Stomach (tissue), 4 donors: Measurements from ENCODE around the gene CCDC170.

Experiments used
- CTCF ChIP-seq, 7 experiments: fragments of 450-650 bp in 4 of 7; fragments of 200-600 bp in 3 of 7; sonication (generic) in 3 of 7; IDR thresholded peaks; one replicate each; pipeline ENCODE4 v1.5.1; 2016 to 2019; ENCODE audit warnings: antibody characterized with exemption in 7 of 7, control low read depth in 2 of 7, mild to moderate bottlenecking in 1 of 7
- EP300 ChIP-seq: sonication (generic); formaldehyde crosslinking; IDR thresholded peaks from one replicate; pipeline ENCODE4 v1.6.1; 2017; ENCODE audit warnings: antibody characterized with exemption
- POLR2AphosphoS5 ChIP-seq, 3 donors: sonication (generic); formaldehyde crosslinking; IDR thresholded peaks; one replicate each; pipeline ENCODE4 v1.6.1; 2016; ENCODE audit warnings: antibody characterized with exemption in 3 of 3

GRCh38 chr6:151561238-151561637, 67.4 kb downstream of the CCDC170 start:
- no peak for TF ChIP-seq CTCF (IDR thresholded peaks at IDR 0.05)
- TF ChIP-seq POLR2AphosphoS5 (IDR thresholded peaks at IDR 0.05) = no peak
- TF ChIP-seq EP300 = no peak
